ENCODE data around the gene SFT2D3.

DNA sequence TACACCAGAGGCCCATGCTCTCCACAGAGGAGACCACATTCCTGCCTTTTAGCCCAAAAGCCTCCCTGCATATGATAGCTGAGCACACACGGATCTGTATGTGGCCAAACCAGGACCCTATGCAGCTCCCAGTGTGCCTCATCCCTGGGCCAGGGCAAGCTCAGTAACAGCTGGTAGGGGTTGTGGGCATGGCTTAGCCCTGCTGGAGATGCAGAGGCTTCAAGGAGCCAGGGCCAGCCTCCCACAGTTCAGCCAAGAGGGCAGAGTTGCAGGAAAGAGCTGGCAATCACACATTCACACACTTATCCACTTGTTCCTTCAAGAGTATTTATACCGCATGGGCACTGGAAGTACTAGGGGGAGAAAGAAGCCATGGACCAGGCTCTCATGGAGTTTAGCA, 24.4 kb upstream of the SFT2D3 start:
- TF ChIP-seq, protein P1, sequence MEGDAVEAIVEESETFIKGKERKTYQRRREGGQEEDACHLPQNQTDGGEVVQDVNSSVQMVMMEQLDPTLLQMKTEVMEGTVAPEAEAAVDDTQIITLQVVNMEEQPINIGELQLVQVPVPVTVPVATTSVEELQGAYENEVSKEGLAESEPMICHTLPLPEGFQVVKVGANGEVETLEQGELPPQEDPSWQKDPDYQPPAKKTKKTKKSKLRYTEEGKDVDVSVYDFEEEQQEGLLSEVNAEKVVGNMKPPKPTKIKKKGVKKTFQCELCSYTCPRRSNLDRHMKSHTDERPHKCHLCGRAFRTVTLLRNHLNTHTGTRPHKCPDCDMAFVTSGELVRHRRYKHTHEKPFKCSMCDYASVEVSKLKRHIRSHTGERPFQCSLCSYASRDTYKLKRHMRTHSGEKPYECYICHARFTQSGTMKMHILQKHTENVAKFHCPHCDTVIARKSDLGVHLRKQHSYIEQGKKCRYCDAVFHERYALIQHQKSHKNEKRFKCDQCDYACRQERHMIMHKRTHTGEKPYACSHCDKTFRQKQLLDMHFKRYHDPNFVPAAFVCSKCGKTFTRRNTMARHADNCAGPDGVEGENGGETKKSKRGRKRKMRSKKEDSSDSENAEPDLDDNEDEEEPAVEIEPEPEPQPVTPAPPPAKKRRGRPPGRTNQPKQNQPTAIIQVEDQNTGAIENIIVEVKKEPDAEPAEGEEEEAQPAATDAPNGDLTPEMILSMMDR (IDR thresholded peaks at IDR 0.05; ENCODE audit: low read depth, low read length, missing input control), result no peak
- TF ChIP-seq, protein P2, sequence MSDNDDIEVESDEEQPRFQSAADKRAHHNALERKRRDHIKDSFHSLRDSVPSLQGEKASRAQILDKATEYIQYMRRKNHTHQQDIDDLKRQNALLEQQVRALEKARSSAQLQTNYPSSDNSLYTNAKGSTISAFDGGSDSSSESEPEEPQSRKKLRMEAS (IDR thresholded peaks at IDR 0.05), result no peak
- TF ChIP-seq SP1 (IDR thresholded peaks at IDR 0.05) (no peak), HNF4G (IDR thresholded peaks at IDR 0.05) (no peak), RAD21 (IDR thresholded peaks at IDR 0.05) (no peak), JUND (IDR thresholded peaks at IDR 0.05) (no peak), GABPA (IDR thresholded peaks at IDR 0.05 in 1 of 2, conservative IDR thresholded peaks at IDR 0.05 in 1 of 2) (no peak), TAF1 (conservative IDR thresholded peaks at IDR 0.05) (no peak), RXRA (IDR thresholded peaks at IDR 0.05) (no peak), YY1 (IDR thresholded peaks at IDR 0.05) (no peak)
- TF ChIP-seq, protein P3, sequence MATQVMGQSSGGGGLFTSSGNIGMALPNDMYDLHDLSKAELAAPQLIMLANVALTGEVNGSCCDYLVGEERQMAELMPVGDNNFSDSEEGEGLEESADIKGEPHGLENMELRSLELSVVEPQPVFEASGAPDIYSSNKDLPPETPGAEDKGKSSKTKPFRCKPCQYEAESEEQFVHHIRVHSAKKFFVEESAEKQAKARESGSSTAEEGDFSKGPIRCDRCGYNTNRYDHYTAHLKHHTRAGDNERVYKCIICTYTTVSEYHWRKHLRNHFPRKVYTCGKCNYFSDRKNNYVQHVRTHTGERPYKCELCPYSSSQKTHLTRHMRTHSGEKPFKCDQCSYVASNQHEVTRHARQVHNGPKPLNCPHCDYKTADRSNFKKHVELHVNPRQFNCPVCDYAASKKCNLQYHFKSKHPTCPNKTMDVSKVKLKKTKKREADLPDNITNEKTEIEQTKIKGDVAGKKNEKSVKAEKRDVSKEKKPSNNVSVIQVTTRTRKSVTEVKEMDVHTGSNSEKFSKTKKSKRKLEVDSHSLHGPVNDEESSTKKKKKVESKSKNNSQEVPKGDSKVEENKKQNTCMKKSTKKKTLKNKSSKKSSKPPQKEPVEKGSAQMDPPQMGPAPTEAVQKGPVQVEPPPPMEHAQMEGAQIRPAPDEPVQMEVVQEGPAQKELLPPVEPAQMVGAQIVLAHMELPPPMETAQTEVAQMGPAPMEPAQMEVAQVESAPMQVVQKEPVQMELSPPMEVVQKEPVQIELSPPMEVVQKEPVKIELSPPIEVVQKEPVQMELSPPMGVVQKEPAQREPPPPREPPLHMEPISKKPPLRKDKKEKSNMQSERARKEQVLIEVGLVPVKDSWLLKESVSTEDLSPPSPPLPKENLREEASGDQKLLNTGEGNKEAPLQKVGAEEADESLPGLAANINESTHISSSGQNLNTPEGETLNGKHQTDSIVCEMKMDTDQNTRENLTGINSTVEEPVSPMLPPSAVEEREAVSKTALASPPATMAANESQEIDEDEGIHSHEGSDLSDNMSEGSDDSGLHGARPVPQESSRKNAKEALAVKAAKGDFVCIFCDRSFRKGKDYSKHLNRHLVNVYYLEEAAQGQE (IDR thresholded peaks at IDR 0.05), result no peak
